ENCODE data around the gene TMED4. TPM values are rescaled to one million over a fixed set of nuclear protein-coding genes. Genes with fewer than 3 reads are reported as not detected.

Gene TMED4
- total and polyA plus RNA-seq, 2 experiments from 2014 or later: 124 to 319 TPM

GRCh38 chr7:44625526-44626471 lies 43.8 kb upstream of the TMED4 start:
- TF ChIP-seq, protein P1, sequence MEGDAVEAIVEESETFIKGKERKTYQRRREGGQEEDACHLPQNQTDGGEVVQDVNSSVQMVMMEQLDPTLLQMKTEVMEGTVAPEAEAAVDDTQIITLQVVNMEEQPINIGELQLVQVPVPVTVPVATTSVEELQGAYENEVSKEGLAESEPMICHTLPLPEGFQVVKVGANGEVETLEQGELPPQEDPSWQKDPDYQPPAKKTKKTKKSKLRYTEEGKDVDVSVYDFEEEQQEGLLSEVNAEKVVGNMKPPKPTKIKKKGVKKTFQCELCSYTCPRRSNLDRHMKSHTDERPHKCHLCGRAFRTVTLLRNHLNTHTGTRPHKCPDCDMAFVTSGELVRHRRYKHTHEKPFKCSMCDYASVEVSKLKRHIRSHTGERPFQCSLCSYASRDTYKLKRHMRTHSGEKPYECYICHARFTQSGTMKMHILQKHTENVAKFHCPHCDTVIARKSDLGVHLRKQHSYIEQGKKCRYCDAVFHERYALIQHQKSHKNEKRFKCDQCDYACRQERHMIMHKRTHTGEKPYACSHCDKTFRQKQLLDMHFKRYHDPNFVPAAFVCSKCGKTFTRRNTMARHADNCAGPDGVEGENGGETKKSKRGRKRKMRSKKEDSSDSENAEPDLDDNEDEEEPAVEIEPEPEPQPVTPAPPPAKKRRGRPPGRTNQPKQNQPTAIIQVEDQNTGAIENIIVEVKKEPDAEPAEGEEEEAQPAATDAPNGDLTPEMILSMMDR (IDR thresholded peaks at IDR 0.05; ENCODE audit: low read depth, low read length): no peak
- no peak for DNase-seq (ENCODE audit: low read depth in 1 of 2, low spot score in 1 of 2)
- Histone ChIP-seq H3K27me3 (no peaks in the 10 kb centered on the region), H3K27ac (no peak overlapping the region), H3K4me1 (ENCODE audit: low read depth) (peaks cover 3% of the 10 kb centered on the region), H3K9me3 (ENCODE audit: low read depth) (no peaks in the 10 kb centered on the region), H3K4me3 (no peak overlapping the region), H3K36me3 (peaks cover 22% of the 10 kb centered on the region)

GRCh38 chr7:44624318-44624717 lies 42.3 kb upstream of the TMED4 start:
- Histone ChIP-seq H3K27me3 (no peaks in the 10 kb centered on the region), H3K9me3 (ENCODE audit: low read depth) (no peaks in the 10 kb centered on the region), H3K4me1 (ENCODE audit: low read depth) (peaks cover 3% of the 10 kb centered on the region), H3K27ac (no peak overlapping the region), H3K36me3 (peaks cover 22% of the 10 kb centered on the region), H3K4me3 (no peak overlapping the region)
- DNase-seq (ENCODE audit: low read depth in 1 of 2, low spot score in 1 of 2): no peak
- TF ChIP-seq, protein P1 (IDR thresholded peaks at IDR 0.05; ENCODE audit: low read depth, low read length): no peak

- no peaks in the 10 kb centered on the region for H3K27me3 ChIP-seq
- no peaks in the 10 kb centered on the region for H3K9me3 ChIP-seq (ENCODE audit: low read depth)
- no peak for DNase-seq (ENCODE audit: low read depth in 1 of 2, low spot score in 1 of 2)
- peak overlapping the region; percentile 54 for H3K27ac ChIP-seq
- H3K4me1 ChIP-seq (ENCODE audit: low read depth): peaks cover 3% of the 10 kb centered on the region
- H3K4me3 ChIP-seq: no peak overlapping the region
- H3K36me3 ChIP-seq: peaks cover 22% of the 10 kb centered on the region
- TF ChIP-seq, protein P1 (IDR thresholded peaks at IDR 0.05; ENCODE audit: low read depth, low read length): no peak
Observed at GRCh38 chr7:44622342-44623151, 40.5 kb upstream of the TMED4 start.

GRCh38 chr7:44621750-44622103 lies 39.7 kb upstream of the TMED4 start:
- H3K4me3 ChIP-seq: no peak overlapping the region
- H3K4me1 ChIP-seq (ENCODE audit: low read depth): peaks cover 3% of the 10 kb centered on the region
- TF ChIP-seq, protein P1 (IDR thresholded peaks at IDR 0.05; ENCODE audit: low read depth, low read length): no peak
- H3K36me3 ChIP-seq: peaks cover 18% of the 10 kb centered on the region
- H3K9me3 ChIP-seq (ENCODE audit: low read depth): no peaks in the 10 kb centered on the region
- no peaks in the 10 kb centered on the region for H3K27me3 ChIP-seq
- DNase-seq (ENCODE audit: low read depth in 1 of 2, low spot score in 1 of 2): no peak
- H3K27ac ChIP-seq: peak overlapping the region; percentile 54

GRCh38 chr7:44621034-44621749 lies 39.2 kb upstream of the TMED4 start:
- Histone ChIP-seq H3K4me3 (no peak overlapping the region), H3K27me3 (no peaks in the 10 kb centered on the region), H3K9me3 (ENCODE audit: low read depth) (no peaks in the 10 kb centered on the region), H3K36me3 (peaks cover 15% of the 10 kb centered on the region), H3K27ac (no peak overlapping the region), H3K4me1 (ENCODE audit: low read depth) (peaks cover 3% of the 10 kb centered on the region)
- DNase-seq (ENCODE audit: low read depth in 1 of 2, low spot score in 1 of 2): peak in 1 of 2 donors; percentile 26
- TF ChIP-seq, protein P1 (IDR thresholded peaks at IDR 0.05; ENCODE audit: low read depth, low read length): no peak
